NCI-H1092 treated with DMSO at 0.1 percent for 48 hours (cell line): ENCODE results near the gene TUBA1C.
"Not testable (repeated sequence)": the region's sequence is repeated elsewhere in the genome, so short reads cannot be mapped to it uniquely, and the experiment has no call there.

Experiments
- DNase-seq: peaks from one replicate; lab custom pipeline; 2025; lab: John Stamatoyannopoulos, UW

The TUBA1C gene

GRCh38 chr12:49255857-49256637 lies 8.8 kb upstream of the TUBA1C start:
- no peak for DNase-seq

- DNase-seq: not testable (repeated sequence)
Measured at GRCh38 chr12:49257508-49258184, 7.2 kb upstream of the TUBA1C start.

- no peak for DNase-seq
Measured at GRCh38 chr12:49259452-49259851, 5.4 kb upstream of the TUBA1C start.

- DNase-seq: no peak
Measured at GRCh38 chr12:49260166-49260565, 4.7 kb upstream of the TUBA1C start.

GRCh38 chr12:49260571-49261363 lies 4.1 kb upstream of the TUBA1C start:
- DNase-seq: no peak

GRCh38 chr12:49261721-49262120 lies 3.2 kb upstream of the TUBA1C start:
- no peak for DNase-seq

GRCh38 chr12:49263400-49263763 lies 1.5 kb upstream of the TUBA1C start:
- no peak for DNase-seq

- DNase-seq: no peak
Measured at GRCh38 chr12:49264466-49264872, 413 bp upstream of the TUBA1C start.

- not testable (repeated sequence) for DNase-seq
Measured at GRCh38 chr12:49269191-49269590, 4.3 kb downstream of the TUBA1C start.

GRCh38 chr12:49272790-49273725 lies 8.2 kb downstream of the TUBA1C start:
- no peak for DNase-seq

GRCh38 chr12:49273726-49274395 lies 9.0 kb downstream of the TUBA1C start:
- no peak for DNase-seq

- DNase-seq: no peak
Measured at GRCh38 chr12:49274396-49275069, 9.7 kb downstream of the TUBA1C start.

- no peak for DNase-seq
Measured at GRCh38 chr12:49276304-49277290, 11.7 kb downstream of the TUBA1C start.

- no peak for DNase-seq
Measured at GRCh38 chr12:49277466-49277865, 12.6 kb downstream of the TUBA1C start.

- DNase-seq: no peak
Measured at GRCh38 chr12:49279706-49280159, 14.9 kb downstream of the TUBA1C start.

GRCh38 chr12:49280545-49280944 lies 15.7 kb downstream of the TUBA1C start:
- DNase-seq: not testable (repeated sequence)

- no peak for DNase-seq
Measured at GRCh38 chr12:49282302-49282701, 17.4 kb downstream of the TUBA1C start.

GRCh38 chr12:49282740-49283375 lies 18.0 kb downstream of the TUBA1C start:
- not testable (repeated sequence) for DNase-seq
